Kasumi-1 (cell line): ENCODE data around the gene SLC22A7.
A peak's percentile ranks its signal among the peaks of the same experiment; 100 is the strongest.

Experiments used
- DNase-seq, 2 experiments: peaks; one replicate each; lab custom pipeline; 2025; lab: John Stamatoyannopoulos, UW

SLC22A7 gene

GRCh38 chr6:43265564-43265963, 32.5 kb upstream of the SLC22A7 start:
- DNase-seq = no peak

- DNase-seq = no peak
These were observed 30.3 kb upstream of the SLC22A7 start for GRCh38 chr6:43267619-43268354.

GRCh38 chr6:43268355-43268700, 29.7 kb upstream of the SLC22A7 start:
- DNase-seq = no peak

- DNase-seq = no peak
These were observed 29.2 kb upstream of the SLC22A7 start for GRCh38 chr6:43268782-43269272.

GRCh38 chr6:43269273-43270007, 28.6 kb upstream of the SLC22A7 start:
- DNase-seq = no peak

- no peak for DNase-seq
These were observed 26.8 kb upstream of the SLC22A7 start for GRCh38 chr6:43271103-43271815.

- no peak for DNase-seq
These were observed 26.1 kb upstream of the SLC22A7 start for GRCh38 chr6:43271944-43272343.

GRCh38 chr6:43273707-43274106, 24.4 kb upstream of the SLC22A7 start:
- DNase-seq = no peak

- peak; percentile 40 to 43 for DNase-seq
These were observed 23.7 kb upstream of the SLC22A7 start for GRCh38 chr6:43274127-43274915.

GRCh38 chr6:43274916-43275597, 23.0 kb upstream of the SLC22A7 start:
- peak in 1 of 2 experiments; percentile 10 for DNase-seq

GRCh38 chr6:43275801-43276576, 22.1 kb upstream of the SLC22A7 start:
- DNase-seq = no peak

- DNase-seq = no peak
These were observed 21.3 kb upstream of the SLC22A7 start for GRCh38 chr6:43276577-43277305.

GRCh38 chr6:43277306-43277642, 20.8 kb upstream of the SLC22A7 start:
- DNase-seq = no peak

- no peak for DNase-seq
These were observed 20.2 kb upstream of the SLC22A7 start for GRCh38 chr6:43277643-43278523.

- DNase-seq = no peak
These were observed 19.5 kb upstream of the SLC22A7 start for GRCh38 chr6:43278524-43279078.

- no peak for DNase-seq
These were observed 17.8 kb upstream of the SLC22A7 start for GRCh38 chr6:43280234-43280633.

- DNase-seq = no peak
These were observed 16.0 kb upstream of the SLC22A7 start for GRCh38 chr6:43282060-43282459.

GRCh38 chr6:43282636-43283513, 15.2 kb upstream of the SLC22A7 start:
- DNase-seq = no peak
